ENCODE measurements around the gene KY. TPM values are rescaled to one million over a fixed set of nuclear protein-coding genes. Genes with fewer than 3 reads are reported as not detected.

Gene KY
- total and polyA plus RNA-seq, 2 of the 8 experiments (the other 6 are each of a cell fraction or from before 2014, with no cell fraction given), result not detected

DNA sequence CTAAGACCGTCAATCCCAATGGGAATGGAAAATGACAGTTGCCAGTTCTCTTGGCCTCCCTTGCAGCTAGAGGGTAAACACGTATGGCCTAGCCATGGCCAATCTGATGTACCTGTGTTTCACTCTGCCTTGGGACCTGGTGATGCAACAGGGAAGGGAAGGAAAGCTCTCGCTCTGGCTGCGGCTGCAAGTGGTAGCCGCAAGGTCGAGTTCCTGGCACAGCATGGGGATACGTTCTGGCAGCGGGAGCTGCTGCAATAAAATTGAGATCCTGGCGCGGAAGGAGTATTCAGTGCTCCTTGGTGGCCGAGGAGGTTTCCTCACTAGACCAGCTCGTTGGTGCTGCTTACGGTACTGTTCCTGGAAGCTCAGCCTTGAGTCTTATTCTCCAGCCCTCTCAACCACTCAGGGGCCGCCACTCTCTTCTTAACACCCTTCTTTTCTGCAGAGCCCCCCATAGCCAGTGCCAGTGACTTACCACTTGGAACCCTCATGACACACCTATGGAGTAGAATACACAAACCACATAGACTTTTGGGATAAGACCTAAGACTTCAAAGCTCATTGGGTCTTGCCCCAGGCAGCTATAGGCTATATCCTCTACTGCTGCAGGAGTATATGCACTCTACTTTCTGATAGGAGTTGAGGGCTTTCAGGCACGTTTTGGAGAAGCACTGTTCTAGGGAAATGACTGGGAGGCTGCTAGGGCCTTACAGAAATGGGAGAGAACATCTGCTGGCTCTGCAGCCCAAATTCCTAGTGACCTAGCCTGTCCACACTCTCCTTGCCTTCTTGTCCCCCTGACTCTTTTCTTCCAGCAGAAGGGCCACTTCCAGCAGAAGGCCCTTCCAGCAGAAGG lies 2.7 kb downstream of the KY start:
- 82% methylated on average over 15 of the region's 15 CpGs; no CpG with 5 or more reads in 1 of the 2 experiments for WGBS, 2 experiments (ENCODE audit: extremely low coverage in 1 of 2, insufficient coverage in 1 of 2, insufficient read length in 1 of 2, insufficient replicate concordance in 2 of 2, low coverage in 1 of 2, low lambda C conversion rate in 2 of 2, missing lambda C conversion rate in 1 of 2)
- FAIRE-seq (no peak), DNase-seq (ENCODE audit: low read depth in 1 of 2, low spot score in 2 of 2) (peak in 1 of 2 experiments; percentile 28)
- Histone ChIP-seq H2AFZ (ENCODE audit: low read length) (no peak overlapping the region), H3K56ac (replicated peaks; ENCODE audit: insufficient read length, low read depth, low read length) (no peak overlapping the region), H3K4ac (replicated peaks; ENCODE audit: insufficient read length, low read depth, low read length) (no peak overlapping the region), H2BK12ac (ENCODE audit: low read depth, low read length) (no peak overlapping the region), H4K20me1 (replicated peaks in 1 of 2; ENCODE audit: control insufficient read depth in 1 of 2, insufficient read depth in 2 of 2, low read length in 2 of 2) (peaks cover 2 to 19% of the 10 kb centered on the region in 2 experiments), H3K36me3 (ENCODE audit: control insufficient read depth in 2 of 4, insufficient read depth in 4 of 4, low read length in 3 of 4) (no peaks in the 10 kb centered on the region), H2AK5ac (ENCODE audit: low read depth, low read length) (no peak overlapping the region), H4K5ac (ENCODE audit: insufficient read length, low read depth, low read length) (no peak overlapping the region), H3K9ac (replicated peaks in 1 of 4; ENCODE audit: extremely low read depth in 1 of 4, low read depth in 3 of 4, low read length in 3 of 4) (no peak overlapping the region), H3K27me3 (replicated peaks in 1 of 4; ENCODE audit: control insufficient read depth in 3 of 4, extremely low read depth in 1 of 4, insufficient read depth in 3 of 4, low read length in 3 of 4) (peaks cover 48 to 74% (median 66%) of the 10 kb centered on the region in 4 experiments), H2BK20ac (ENCODE audit: low read length) (no peak overlapping the region), H3K23ac (ENCODE audit: insufficient read length) (no peak overlapping the region), H3K27ac (ENCODE audit: low read depth, low read length) (no peak overlapping the region), H3K4me2 (ENCODE audit: insufficient read depth in 1 of 2, low read depth in 2 of 2, low read length in 2 of 2) (no peak overlapping the region), H3K79me1 (ENCODE audit: low read depth, low read length) (no peaks in the 10 kb centered on the region), H3K9me3 (ENCODE audit: insufficient read depth in 2 of 2, low read depth in 1 of 2, low read length in 1 of 2) (no peaks in the 10 kb centered on the region), H2BK15ac (ENCODE audit: low read length) (no peak overlapping the region), H3K18ac (ENCODE audit: extremely low read depth, low read length) (no peak overlapping the region), H2BK120ac (replicated peaks; ENCODE audit: low read depth, low read length) (no peak overlapping the region), H3K14ac (ENCODE audit: insufficient read length) (no peak overlapping the region), H3K4me3 (ENCODE audit: extremely low read depth in 1 of 4, insufficient read depth in 2 of 4, low read depth in 3 of 4, low read length in 4 of 4) (no peak overlapping the region), H4K8ac (ENCODE audit: extremely low read depth, insufficient read depth, low read length) (no peak overlapping the region; the same call in 1 of the 2 replicates), H3K4me1 (replicated peaks in 1 of 4; ENCODE audit: control insufficient read depth in 3 of 4, insufficient read depth in 4 of 4, low read length in 3 of 4) (peaks cover 0 to 6% (median 2%) of the 10 kb centered on the region in 4 experiments; a peak in 5 of 7 replicates), H4K91ac (replicated peaks; ENCODE audit: insufficient read length, low read length) (no peak overlapping the region), H3K23me2 (ENCODE audit: low read depth, low read length) (peaks cover 10% of the 10 kb centered on the region; the same call in 1 of the 2 replicates), H2BK5ac (ENCODE audit: low read depth, low read length) (no peak overlapping the region), H3K79me2 (ENCODE audit: control insufficient read depth in 1 of 2, insufficient read depth in 2 of 2, low read length in 2 of 2) (no peaks in the 10 kb centered on the region)
- ChIA-PET CTCF (ENCODE audit: partially characterized antibody) (interaction anchor here (0.6 to 9.4 kb wide), 4 partner anchors 9 to 92 kb away, joined by 3 to 78 read pairs (median 11); no protein-coding TSS in a partner anchor), POLR2A (ENCODE audit: partially characterized antibody) (no interaction called here)
- TF ChIP-seq KDM1A (IDR thresholded peaks at IDR 0.05; ENCODE audit: borderline replicate concordance, low read length) (no peak), ZNF274 (IDR thresholded peaks at IDR 0.05; ENCODE audit: borderline replicate concordance, extremely low read depth, low read length) (no peak), TCF12 (IDR thresholded peaks at IDR 0.05; ENCODE audit: low read depth, low read length) (no peak), BRCA1 (IDR thresholded peaks at IDR 0.05; ENCODE audit: low read depth, low read length) (no peak), RBBP5 (IDR thresholded peaks at IDR 0.05; ENCODE audit: borderline replicate concordance, low read depth, low read length) (no peak), EZH2 (IDR thresholded peaks at IDR 0.05; ENCODE audit: low read depth, low read length, severe bottlenecking) (no peak), CTBP2 (IDR thresholded peaks at IDR 0.05; ENCODE audit: borderline replicate concordance, insufficient read depth, insufficient read length, low read length) (no peak), KDM4A (IDR thresholded peaks at IDR 0.05; ENCODE audit: low read depth, low read length, severe bottlenecking) (no peak), CHD2 (IDR thresholded peaks at IDR 0.05; ENCODE audit: low read length) (no peak), RFX5 (IDR thresholded peaks at IDR 0.05; ENCODE audit: borderline replicate concordance, low read depth, low read length) (no peak)

Data from H1 (cell line).